Fibroblast of villous mesenchyme (primary cell): ENCODE measurements around the gene SNCAIP. TPM values are rescaled to one million over a fixed set of nuclear protein-coding genes. Genes with fewer than 3 reads are reported as not detected.

Experiments used
- DNase-seq: peaks from one replicate; pipeline ENCODE4 v3.0.0-alpha.2; 2010; ENCODE audit warnings: low read depth
- H3K4me3 ChIP-seq: 2 replicates; pipeline ENCODE4 v1.5.1; 2011; ENCODE audit warnings: low read depth, mild to moderate bottlenecking, low read length
- total RNA-seq: library from RNA; depleted of rRNA; stranded (reverse); fragments of >200 nt; gene quantifications from 2 replicates; pipeline ENCODE4 v1.2.3, GENCODE V29; 2012
- TF ChIP-seq, protein P1 (sequence below): IDR thresholded peaks from 2 replicates; pipeline ENCODE4 v1.5.1; 2012; ENCODE audit warnings: low read depth, mild to moderate bottlenecking, low read length; ENCODE audit not compliant: insufficient read depth

Gene SNCAIP
- total RNA-seq, 1 donor: 19.0 TPM

DNA sequence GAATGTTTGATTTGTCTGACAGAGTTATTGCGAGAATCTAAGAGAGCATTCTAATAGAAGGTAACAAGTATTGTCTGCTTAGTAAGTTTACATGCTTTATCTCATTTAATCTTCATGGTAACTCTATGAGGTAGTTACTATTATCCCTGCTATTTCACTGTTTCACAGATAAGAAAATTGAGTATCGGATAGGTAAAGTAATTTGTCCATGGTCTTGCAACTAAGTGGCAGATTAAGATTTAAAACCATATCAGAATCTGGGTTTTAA lies 118.2 kb downstream of the SNCAIP start:
- H3K4me3 ChIP-seq: no peak overlapping the region
- TF ChIP-seq, protein P1, sequence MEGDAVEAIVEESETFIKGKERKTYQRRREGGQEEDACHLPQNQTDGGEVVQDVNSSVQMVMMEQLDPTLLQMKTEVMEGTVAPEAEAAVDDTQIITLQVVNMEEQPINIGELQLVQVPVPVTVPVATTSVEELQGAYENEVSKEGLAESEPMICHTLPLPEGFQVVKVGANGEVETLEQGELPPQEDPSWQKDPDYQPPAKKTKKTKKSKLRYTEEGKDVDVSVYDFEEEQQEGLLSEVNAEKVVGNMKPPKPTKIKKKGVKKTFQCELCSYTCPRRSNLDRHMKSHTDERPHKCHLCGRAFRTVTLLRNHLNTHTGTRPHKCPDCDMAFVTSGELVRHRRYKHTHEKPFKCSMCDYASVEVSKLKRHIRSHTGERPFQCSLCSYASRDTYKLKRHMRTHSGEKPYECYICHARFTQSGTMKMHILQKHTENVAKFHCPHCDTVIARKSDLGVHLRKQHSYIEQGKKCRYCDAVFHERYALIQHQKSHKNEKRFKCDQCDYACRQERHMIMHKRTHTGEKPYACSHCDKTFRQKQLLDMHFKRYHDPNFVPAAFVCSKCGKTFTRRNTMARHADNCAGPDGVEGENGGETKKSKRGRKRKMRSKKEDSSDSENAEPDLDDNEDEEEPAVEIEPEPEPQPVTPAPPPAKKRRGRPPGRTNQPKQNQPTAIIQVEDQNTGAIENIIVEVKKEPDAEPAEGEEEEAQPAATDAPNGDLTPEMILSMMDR: no peak
- no peak for DNase-seq

DNA sequence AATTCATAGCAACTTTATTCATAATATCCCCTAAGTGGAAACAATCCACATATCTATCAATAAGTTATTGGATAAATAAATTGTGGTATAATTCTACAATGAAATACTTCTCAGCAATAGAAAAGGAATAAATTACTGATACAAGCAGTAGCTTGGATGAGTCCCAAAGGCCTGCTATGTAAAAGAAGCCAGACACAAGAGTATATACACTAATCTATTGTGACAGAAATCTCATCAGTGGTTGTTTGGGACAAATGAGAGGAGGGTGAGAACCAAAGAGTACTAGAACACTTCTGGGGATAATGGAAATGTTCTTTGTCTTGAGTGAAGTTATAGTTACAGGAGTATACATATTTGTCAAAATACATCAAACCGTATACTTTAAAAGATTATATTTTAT lies 119.3 kb downstream of the SNCAIP start:
- TF ChIP-seq, protein P1: no peak
- H3K4me3 ChIP-seq: no peak overlapping the region
- no peak for DNase-seq

DNA sequence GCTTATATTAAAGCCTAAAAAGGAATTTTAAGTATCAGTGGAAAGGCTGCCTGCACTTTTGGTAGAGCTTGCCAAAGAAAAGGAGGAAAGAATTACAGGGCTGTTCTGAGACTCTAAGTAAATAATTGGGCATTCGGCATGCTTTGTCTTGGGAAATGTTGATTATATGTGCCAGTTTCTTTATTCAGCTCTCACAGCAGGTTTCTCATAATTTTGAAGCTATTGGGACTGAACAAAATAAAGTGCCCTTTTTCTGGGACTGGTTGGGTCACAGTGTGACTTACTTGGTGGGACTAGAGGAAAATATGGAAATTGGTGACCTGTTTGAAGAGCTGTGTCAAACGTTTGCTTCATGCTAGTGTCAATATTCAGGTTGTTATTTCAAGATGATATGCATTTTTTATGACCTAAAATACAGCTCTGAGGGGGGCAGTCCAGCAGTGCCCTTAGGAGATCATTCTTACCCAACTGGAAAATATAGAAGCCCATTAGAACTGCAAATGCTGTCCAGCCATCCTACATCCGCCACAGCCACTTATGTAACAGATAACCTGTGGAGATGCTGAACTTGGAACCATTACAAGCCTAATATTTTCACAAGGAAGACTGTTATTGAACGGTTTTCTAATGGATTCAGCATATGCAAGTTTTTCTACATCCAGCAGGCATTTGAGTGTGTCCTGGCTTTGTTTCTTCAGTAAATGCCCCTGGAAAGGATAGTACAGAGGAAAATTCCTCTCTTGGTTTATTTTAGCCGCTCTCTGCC lies 122.4 kb downstream of the SNCAIP start:
- TF ChIP-seq, protein P1: no peak
- no peak for DNase-seq
- H3K4me3 ChIP-seq: no peak overlapping the region

DNA sequence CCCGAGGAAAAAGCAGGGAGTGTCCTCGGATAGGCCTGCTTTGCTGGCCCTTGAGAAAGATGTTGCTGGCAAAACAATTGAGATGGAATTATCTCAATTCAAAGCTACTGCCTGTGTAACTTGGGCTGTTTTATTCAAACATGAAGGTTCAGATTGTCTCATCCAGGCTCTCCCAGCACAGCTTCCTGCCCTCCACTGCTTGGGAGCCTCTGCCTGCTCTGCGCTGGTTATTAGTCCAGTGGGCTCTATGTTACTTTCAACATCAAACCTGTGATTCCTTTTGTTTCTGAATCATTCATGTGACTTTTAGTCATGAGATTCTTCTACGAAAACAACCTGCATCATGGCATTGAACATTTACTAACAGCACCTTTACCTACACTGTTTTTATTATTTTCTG lies 123.2 kb downstream of the SNCAIP start:
- TF ChIP-seq, protein P1: no peak
- no peak overlapping the region for H3K4me3 ChIP-seq
- no peak for DNase-seq

GRCh38 chr5:122435761-122436160 lies 123.7 kb downstream of the SNCAIP start:
- no peak overlapping the region for H3K4me3 ChIP-seq
- no peak for DNase-seq
- TF ChIP-seq, protein P1: no peak

DNA sequence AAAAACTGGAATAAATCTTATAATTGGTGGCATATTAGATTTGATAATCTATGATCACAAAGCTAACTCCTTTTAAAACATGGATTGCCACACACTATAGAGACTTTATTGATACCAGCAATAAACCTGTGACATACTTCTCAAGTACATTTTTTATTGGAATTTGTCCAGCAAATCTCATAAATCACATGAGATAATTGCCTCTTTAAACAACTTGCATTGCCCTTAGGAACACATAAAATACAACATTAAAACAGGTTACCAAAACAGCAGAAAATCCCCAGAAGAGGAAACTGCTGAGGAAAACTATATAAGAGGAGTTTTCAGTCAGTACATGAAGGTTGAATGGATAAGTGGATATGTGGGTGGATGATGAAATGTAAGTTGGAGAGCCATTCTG lies 124.6 kb downstream of the SNCAIP start:
- no peak for DNase-seq
- H3K4me3 ChIP-seq: no peak overlapping the region
- TF ChIP-seq, protein P1: no peak

- DNase-seq: no peak
- no peak overlapping the region for H3K4me3 ChIP-seq
- TF ChIP-seq, protein P1: no peak
Observed at GRCh38 chr5:122439645-122440044, 127.6 kb downstream of the SNCAIP start.
